ENCODE data around the gene SERPINA5. TPM values are rescaled to one million over a fixed set of nuclear protein-coding genes. Genes with fewer than 3 reads are reported as not detected.

The SERPINA5 gene
- total and polyA plus RNA-seq, 2 of the 8 experiments (the other 6 are each of a cell fraction or from before 2014, with no cell fraction given), result 1.8 to 1.9 TPM

DNA sequence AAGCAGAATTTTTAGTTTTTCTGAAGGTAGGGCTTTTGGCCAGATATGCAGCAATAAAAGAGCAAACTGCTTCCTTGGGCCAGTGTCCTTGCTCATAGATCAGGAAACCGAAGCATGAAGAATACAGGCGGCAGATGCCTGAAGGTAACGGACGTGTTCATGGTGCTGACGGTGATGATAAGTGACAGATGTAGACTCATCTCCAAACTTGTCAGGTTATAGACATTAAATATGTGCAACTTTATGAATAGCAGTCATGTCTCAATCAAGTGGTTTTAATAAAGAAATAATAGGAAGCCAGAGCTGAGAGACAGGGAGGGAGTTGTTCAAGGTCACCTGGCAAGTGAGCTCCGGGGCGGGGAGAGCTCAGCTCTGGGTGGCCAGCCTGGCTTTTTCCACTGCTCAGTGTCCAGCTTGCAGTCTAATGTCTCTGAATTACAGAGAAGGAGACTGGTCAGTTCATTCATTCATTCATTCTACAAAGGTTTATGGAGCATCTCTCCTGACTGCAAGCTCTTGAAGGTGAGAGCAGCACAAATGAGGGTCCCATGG lies 1.0 kb downstream of the SERPINA5 start (continued):
- TF ChIP-seq TEAD4 (IDR thresholded peaks at IDR 0.05; ENCODE audit: low read depth, low read length) (no peak), JUND (IDR thresholded peaks at IDR 0.05; ENCODE audit: low read length) (no peak), CHD7 (IDR thresholded peaks at IDR 0.05; ENCODE audit: insufficient replicate concordance, low read length) (no peak), GTF2F1 (IDR thresholded peaks at IDR 0.05; ENCODE audit: borderline replicate concordance, low read depth, low read length) (no peak), CBX8 (IDR thresholded peaks at IDR 0.05; ENCODE audit: borderline replicate concordance, low read depth, low read length) (no peak)

Measured in H1 (cell line).